ENCODE data around the gene CYP8B1. TPM values are rescaled to one million over a fixed set of nuclear protein-coding genes. Genes with fewer than 3 reads are reported as not detected.

CYP8B1 gene
- total and polyA plus RNA-seq, 2 of the 8 experiments (the other 6 are each of a cell fraction or from before 2014, with no cell fraction given): not detected

GRCh38 chr3:42884324-42884723, 8.6 kb upstream of the CYP8B1 start:
- Histone ChIP-seq H3K9me3 (ENCODE audit: insufficient read depth in 2 of 2, low read depth in 1 of 2, low read length in 1 of 2) (no peaks in the 10 kb centered on the region), H3K36me3 (ENCODE audit: control insufficient read depth in 2 of 4, insufficient read depth in 4 of 4, low read length in 3 of 4) (no peaks in the 10 kb centered on the region; a peak in 1 of 8 replicates), H3K56ac (replicated peaks; ENCODE audit: insufficient read length, low read depth, low read length) (no peak overlapping the region), H3K4ac (replicated peaks; ENCODE audit: insufficient read length, low read depth, low read length) (no peak overlapping the region), H3K23me2 (ENCODE audit: low read depth, low read length) (no peaks in the 10 kb centered on the region; the same call in 1 of the 2 replicates), H3K18ac (ENCODE audit: extremely low read depth, low read length) (no peak overlapping the region), H3K14ac (ENCODE audit: insufficient read length) (no peak overlapping the region), H4K91ac (replicated peaks; ENCODE audit: insufficient read length, low read length) (no peak overlapping the region), H3K79me1 (ENCODE audit: low read depth, low read length) (no peaks in the 10 kb centered on the region), H2BK120ac (replicated peaks; ENCODE audit: low read depth, low read length) (no peak overlapping the region), H2AFZ (ENCODE audit: low read length) (no peak overlapping the region), H2AK5ac (ENCODE audit: low read depth, low read length) (no peak overlapping the region), H3K79me2 (ENCODE audit: control insufficient read depth in 1 of 2, insufficient read depth in 2 of 2, low read length in 2 of 2) (no peaks in the 10 kb centered on the region), H2BK5ac (ENCODE audit: low read depth, low read length) (no peak overlapping the region), H2BK20ac (ENCODE audit: low read length) (no peak overlapping the region), H2BK12ac (ENCODE audit: low read depth, low read length) (peak overlapping the region; percentile 2; the same call in 1 of the 2 replicates), H3K4me3 (ENCODE audit: extremely low read depth in 1 of 4, insufficient read depth in 2 of 4, low read depth in 3 of 4, low read length in 4 of 4) (no peak overlapping the region), H3K4me1 (replicated peaks in 1 of 4; ENCODE audit: control insufficient read depth in 3 of 4, insufficient read depth in 4 of 4, low read length in 3 of 4) (peaks cover 3 to 12% (median 7%) of the 10 kb centered on the region in 4 experiments; a peak in 4 of 7 replicates), H3K4me2 (ENCODE audit: insufficient read depth in 1 of 2, low read depth in 2 of 2, low read length in 2 of 2) (no peak overlapping the region), H4K8ac (ENCODE audit: extremely low read depth, insufficient read depth, low read length) (no peak overlapping the region), H3K9ac (replicated peaks in 1 of 4; ENCODE audit: extremely low read depth in 1 of 4, low read depth in 3 of 4, low read length in 3 of 4) (no peak overlapping the region), H3K27me3 (replicated peaks in 1 of 4; ENCODE audit: control insufficient read depth in 3 of 4, extremely low read depth in 1 of 4, insufficient read depth in 3 of 4, low read length in 3 of 4) (no peaks in the 10 kb centered on the region), H4K5ac (ENCODE audit: insufficient read length, low read depth, low read length) (no peak overlapping the region), H2BK15ac (ENCODE audit: low read length) (no peak overlapping the region), H4K20me1 (replicated peaks in 1 of 2; ENCODE audit: control insufficient read depth in 1 of 2, insufficient read depth in 2 of 2, low read length in 2 of 2) (no peaks in the 10 kb centered on the region), H3K27ac (ENCODE audit: low read depth, low read length) (no peak overlapping the region), H3K23ac (ENCODE audit: insufficient read length) (no peak overlapping the region)
- ChIA-PET POLR2A (ENCODE audit: partially characterized antibody) (no interaction called here), CTCF (ENCODE audit: partially characterized antibody) (no interaction called here)
- DNase-seq (ENCODE audit: low read depth in 1 of 2, low spot score in 2 of 2) (no peak), FAIRE-seq (no peak)
- TF ChIP-seq MAFK (IDR thresholded peaks at IDR 0.05; ENCODE audit: low read depth, low read length): 0 out of 2 replicates have a peak, but pooled peaks have one; percentile 6
- no peak for TF ChIP-seq POLR2AphosphoS5 (IDR thresholded peaks at IDR 0.05; ENCODE audit: low read depth, low read length)
- TF ChIP-seq SRF (IDR thresholded peaks at IDR 0.05; ENCODE audit: low read depth, low read length): peak; percentile 27; the same call in 1 of the 2 replicates
- 89% methylated on average over 2 of the region's 2 CpGs; no CpG with 5 or more reads in 1 of the 2 experiments for WGBS, 2 experiments (ENCODE audit: extremely low coverage in 1 of 2, insufficient coverage in 1 of 2, insufficient read length in 1 of 2, insufficient replicate concordance in 2 of 2, low coverage in 1 of 2, low lambda C conversion rate in 2 of 2, missing lambda C conversion rate in 1 of 2)

All from H1 (cell line).